OCI-LY3 (cell line): Measurements from ENCODE around the gene SIGLEC11.

Experiments
- H2AFZ ChIP-seq: fragments of 200-600, 300-600 bp; shearing (Covaris generic); 2 replicates; pipeline ENCODE4 v1.6.0; 2014; ENCODE audit warnings: antibody characterized with exemption, low read depth, low read length
- H3K27ac ChIP-seq: fragments of 200-600, 300-600 bp; sonication (generic); 2 replicates; pipeline ENCODE4 v1.5.1; 2014; ENCODE audit warnings: mild to moderate bottlenecking, low read length, moderate library complexity, mixed read lengths
- H3K27me3 ChIP-seq: fragments of 200-600, 300-600 bp; sonication (generic); 2 replicates; pipeline ENCODE4 v1.6.1; 2014; ENCODE audit warnings: low read depth, low read length, mixed read lengths
- H3K36me3 ChIP-seq: fragments of 200-600, 300-600 bp; sonication (generic); replicated peaks from 2 replicates; pipeline ENCODE3; 2014; ENCODE audit warnings: low read depth, low read length, mixed read lengths
- H3K4me1 ChIP-seq: fragments of 300-600, 200-600 bp; sonication (generic); 2 replicates; pipeline ENCODE4 v1.6.1; 2014; ENCODE audit warnings: low read length, mixed read lengths
- H3K4me2 ChIP-seq: fragments of 200-600, 300-600 bp; sonication (generic); 2 replicates; pipeline ENCODE4 v1.6.1; 2014; ENCODE audit warnings: low read length, mixed read lengths
- H3K4me3 ChIP-seq: fragments of 300-600, 200-600 bp; sonication (generic); 2 replicates; pipeline ENCODE4 v1.5.1; 2014; ENCODE audit warnings: antibody characterized with exemption, mild to moderate bottlenecking, low read length, moderate library complexity
- H3K79me2 ChIP-seq: fragments of 300-600, 200-600 bp; shearing (Covaris generic); 2 replicates; pipeline ENCODE4 v1.6.1; 2014; ENCODE audit warnings: mild to moderate bottlenecking, low read length, mixed read lengths
- H3K9ac ChIP-seq: fragments of 300-600, 200-600 bp; shearing (Covaris generic); 2 replicates; pipeline ENCODE4 v1.6.0; 2014; ENCODE audit warnings: mild to moderate bottlenecking, low read length, moderate library complexity
- H3K9me3 ChIP-seq: fragments of 200-600, 300-600 bp; shearing (Covaris generic); 2 replicates; pipeline ENCODE4 v1.6.1; 2014; ENCODE audit warnings: low read length, mixed read lengths; ENCODE audit not compliant: insufficient read depth
- H4K20me1 ChIP-seq: fragments of 200-600, 300-600 bp; sonication (generic); 2 replicates; pipeline ENCODE4 v1.6.1; 2016; ENCODE audit warnings: low read length, mixed read lengths; ENCODE audit not compliant: insufficient read depth
- EZH2phosphoT487 ChIP-seq: fragments of 200-600 bp; shearing (Covaris generic); IDR thresholded peaks from 2 replicates; pipeline ENCODE4 v1.6.1; 2018; ENCODE audit warnings: antibody characterized with exemption, mixed run types, low read depth
- TF ChIP-seq, protein P1 (sequence below): fragments of 200-600, 300-600 bp; sonication (generic); IDR thresholded peaks from 2 replicates; pipeline ENCODE4 v1.5.1; 2014; ENCODE audit warnings: antibody characterized with exemption, low read length, low read depth

SIGLEC11 gene

DNA sequence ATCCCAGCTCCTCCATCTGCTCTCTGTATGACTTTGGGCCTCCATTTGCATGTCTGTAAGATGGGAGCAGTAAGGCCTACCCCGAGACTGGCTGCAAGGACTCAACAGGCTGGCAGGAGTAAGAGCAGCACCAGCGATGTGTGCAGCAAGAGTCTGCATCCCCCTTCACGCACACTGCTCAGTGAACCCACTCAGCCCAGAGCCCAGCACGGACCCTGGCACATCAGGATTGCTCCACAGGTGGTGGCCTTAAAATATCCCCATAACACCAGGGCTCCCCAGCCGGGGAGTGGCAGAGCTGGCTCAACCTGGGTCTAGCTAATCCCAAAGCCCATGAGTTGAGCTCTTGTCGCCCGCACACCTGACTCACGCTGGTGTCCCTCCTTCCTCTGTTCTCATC, 40.8 kb upstream of the SIGLEC11 start:
- H4K20me1 ChIP-seq, result peaks cover 12% of the 10 kb centered on the region
- peaks cover 17% of the 10 kb centered on the region for H3K4me1 ChIP-seq
- H3K27me3 ChIP-seq, result no peaks in the 10 kb centered on the region
- H3K4me3 ChIP-seq, result no peak overlapping the region
- no peak overlapping the region for H3K9ac ChIP-seq
- no peak overlapping the region for H3K27ac ChIP-seq
- no peak overlapping the region for H2AFZ ChIP-seq
- H3K4me2 ChIP-seq, result no peak overlapping the region
- H3K9me3 ChIP-seq, result no peaks in the 10 kb centered on the region
- H3K79me2 ChIP-seq, result no peaks in the 10 kb centered on the region
- TF ChIP-seq EZH2phosphoT487, result no peak
- peaks cover 35% of the 10 kb centered on the region for H3K36me3 ChIP-seq

DNA sequence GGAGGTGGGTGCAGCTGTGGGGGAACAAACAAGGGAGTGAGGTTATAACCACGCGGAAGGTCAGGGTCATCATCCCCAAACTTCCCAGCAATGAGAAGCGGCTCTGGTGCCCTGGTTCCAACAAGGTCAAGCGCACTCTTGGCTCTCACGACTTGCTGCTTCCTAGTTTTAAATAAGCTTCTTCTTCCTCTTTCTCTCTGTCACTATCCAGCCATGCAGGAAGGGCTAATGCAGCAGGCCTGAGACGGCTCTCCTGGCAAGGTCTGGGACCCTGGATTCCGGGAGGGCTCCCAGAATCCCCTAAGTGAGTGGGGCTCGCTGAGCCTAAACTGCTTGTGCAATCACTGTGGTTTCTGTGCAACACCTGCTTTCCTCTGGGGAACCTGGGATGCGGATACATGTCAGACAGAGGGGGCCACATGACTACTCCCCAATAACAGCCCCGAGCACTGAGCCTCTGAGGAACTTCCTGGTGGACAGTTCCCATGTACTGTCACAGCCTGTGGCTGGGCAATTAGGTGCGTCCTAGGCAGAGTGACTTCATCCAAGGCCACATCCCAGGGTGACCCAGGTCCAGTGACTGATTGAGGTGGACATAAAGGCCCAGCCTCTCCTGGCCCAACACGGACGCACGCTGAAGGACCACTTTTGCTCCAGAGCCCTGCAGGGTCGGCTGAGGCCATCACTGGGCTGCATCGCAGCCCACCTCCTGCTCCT, 40.0 kb upstream of the SIGLEC11 start:
- Histone ChIP-seq H3K4me1 (peaks cover 17% of the 10 kb centered on the region), H3K9ac (no peak overlapping the region), H3K27ac (no peak overlapping the region), H3K4me2 (no peak overlapping the region), H3K4me3 (no peak overlapping the region), H3K27me3 (no peaks in the 10 kb centered on the region), H2AFZ (no peak overlapping the region), H3K36me3 (peaks cover 33% of the 10 kb centered on the region), H3K9me3 (no peaks in the 10 kb centered on the region), H4K20me1 (peaks cover 12% of the 10 kb centered on the region), H3K79me2 (no peaks in the 10 kb centered on the region)
- TF ChIP-seq, protein P1, sequence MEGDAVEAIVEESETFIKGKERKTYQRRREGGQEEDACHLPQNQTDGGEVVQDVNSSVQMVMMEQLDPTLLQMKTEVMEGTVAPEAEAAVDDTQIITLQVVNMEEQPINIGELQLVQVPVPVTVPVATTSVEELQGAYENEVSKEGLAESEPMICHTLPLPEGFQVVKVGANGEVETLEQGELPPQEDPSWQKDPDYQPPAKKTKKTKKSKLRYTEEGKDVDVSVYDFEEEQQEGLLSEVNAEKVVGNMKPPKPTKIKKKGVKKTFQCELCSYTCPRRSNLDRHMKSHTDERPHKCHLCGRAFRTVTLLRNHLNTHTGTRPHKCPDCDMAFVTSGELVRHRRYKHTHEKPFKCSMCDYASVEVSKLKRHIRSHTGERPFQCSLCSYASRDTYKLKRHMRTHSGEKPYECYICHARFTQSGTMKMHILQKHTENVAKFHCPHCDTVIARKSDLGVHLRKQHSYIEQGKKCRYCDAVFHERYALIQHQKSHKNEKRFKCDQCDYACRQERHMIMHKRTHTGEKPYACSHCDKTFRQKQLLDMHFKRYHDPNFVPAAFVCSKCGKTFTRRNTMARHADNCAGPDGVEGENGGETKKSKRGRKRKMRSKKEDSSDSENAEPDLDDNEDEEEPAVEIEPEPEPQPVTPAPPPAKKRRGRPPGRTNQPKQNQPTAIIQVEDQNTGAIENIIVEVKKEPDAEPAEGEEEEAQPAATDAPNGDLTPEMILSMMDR, result no peak
- TF ChIP-seq EZH2phosphoT487, result no peak

DNA sequence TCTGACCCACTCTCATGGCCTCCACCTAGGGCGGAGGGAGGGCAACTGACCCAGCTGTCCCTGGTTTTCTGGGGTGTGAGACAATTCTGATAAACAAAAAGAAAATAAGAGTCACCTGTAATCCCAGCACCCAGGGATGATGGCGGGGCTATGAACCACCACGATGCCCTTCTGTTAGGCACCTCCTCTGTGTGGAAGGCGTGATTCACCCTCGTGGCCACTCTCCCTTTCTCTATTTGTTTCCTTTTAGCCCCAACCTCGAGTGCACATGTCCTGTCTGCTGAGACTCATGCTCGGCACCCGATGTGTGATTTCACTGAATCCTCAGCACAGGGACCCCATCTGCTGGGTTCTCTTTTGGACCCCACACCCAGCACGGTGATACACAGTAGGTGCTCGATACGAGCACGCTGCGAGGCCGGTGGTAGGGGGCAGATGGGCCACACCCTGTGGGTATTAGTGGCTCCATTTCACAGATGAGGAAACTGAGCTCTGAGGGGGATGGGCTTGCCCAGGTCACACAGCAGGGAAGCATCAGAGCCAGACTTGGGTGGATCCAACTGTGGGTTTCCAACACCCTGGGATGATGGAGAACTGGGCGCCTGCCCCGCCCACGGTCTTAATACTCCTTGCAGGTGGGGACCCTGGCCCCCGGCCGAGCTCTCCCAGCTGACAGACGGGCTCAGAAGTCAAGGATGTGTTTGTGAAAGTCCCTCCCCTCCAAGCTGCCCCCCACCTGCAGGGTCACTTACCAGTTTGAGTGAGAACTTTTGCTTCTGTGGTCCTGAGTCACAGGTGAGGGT, 39.3 kb upstream of the SIGLEC11 start:
- TF ChIP-seq, protein P1, result no peak
- Histone ChIP-seq H3K9me3 (no peaks in the 10 kb centered on the region), H3K4me1 (peaks cover 12% of the 10 kb centered on the region), H3K9ac (no peak overlapping the region), H3K79me2 (no peaks in the 10 kb centered on the region), H2AFZ (no peak overlapping the region), H3K27me3 (no peaks in the 10 kb centered on the region), H3K4me2 (no peak overlapping the region), H3K27ac (no peak overlapping the region), H3K36me3 (peaks cover 29% of the 10 kb centered on the region), H3K4me3 (no peak overlapping the region), H4K20me1 (peaks cover 12% of the 10 kb centered on the region)

DNA sequence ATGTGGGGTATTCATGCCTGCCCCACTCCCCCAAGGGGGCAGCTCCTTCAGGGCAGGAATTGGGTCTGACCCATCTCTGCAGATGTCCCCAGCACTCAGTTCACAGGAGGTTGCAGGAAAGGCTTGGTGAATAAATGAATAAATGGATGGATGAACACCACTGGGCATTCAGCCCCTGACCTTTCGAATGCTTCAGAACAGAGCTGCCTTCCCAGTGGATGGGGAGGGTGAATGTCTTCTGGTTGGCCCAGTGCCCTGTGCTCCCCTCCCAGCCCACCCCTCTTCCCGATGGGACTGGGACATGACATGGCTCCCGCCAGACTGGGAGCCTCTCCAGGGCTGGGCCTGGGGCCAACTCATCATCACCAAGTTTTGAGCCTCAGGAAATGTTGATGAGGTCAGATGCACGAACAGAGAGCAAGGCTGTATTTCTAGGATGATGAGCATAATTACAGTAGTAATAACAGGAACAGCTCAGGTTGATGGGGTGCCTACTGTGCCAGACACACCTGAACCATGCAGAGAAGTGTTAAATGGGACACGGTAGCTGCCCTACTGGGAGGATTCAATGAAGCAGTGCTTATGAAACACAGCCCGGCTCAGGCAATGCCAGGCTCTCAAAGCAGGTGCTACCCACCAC, 38.5 kb upstream of the SIGLEC11 start:
- H3K36me3 ChIP-seq, result peaks cover 30% of the 10 kb centered on the region
- no peaks in the 10 kb centered on the region for H3K9me3 ChIP-seq
- no peak overlapping the region for H3K4me3 ChIP-seq
- H3K4me2 ChIP-seq, result no peak overlapping the region
- no peaks in the 10 kb centered on the region for H3K27me3 ChIP-seq
- peaks cover 8% of the 10 kb centered on the region; the same call in 1 of the 2 replicates for H4K20me1 ChIP-seq
- no peak for TF ChIP-seq EZH2phosphoT487
- TF ChIP-seq, protein P1, result no peak
- H3K9ac ChIP-seq, result no peak overlapping the region
- no peak overlapping the region for H2AFZ ChIP-seq
- no peaks in the 10 kb centered on the region for H3K79me2 ChIP-seq
- H3K4me1 ChIP-seq, result peaks cover 8% of the 10 kb centered on the region
- H3K27ac ChIP-seq, result no peak overlapping the region
